GM21786 (cell line): Measurements from ENCODE around the gene STAT4.

Experiments used
- ATAC-seq: cut with Tn5 transposase; IDR thresholded peaks from one replicate; pipeline ENCODE4 v1.9.1; 2021; ENCODE audit not compliant: unreplicated experiment

Gene STAT4

GRCh38 chr2:191174442-191174841 is 23.6 kb upstream of the STAT4 start:
- no peak for ATAC-seq

DNA sequence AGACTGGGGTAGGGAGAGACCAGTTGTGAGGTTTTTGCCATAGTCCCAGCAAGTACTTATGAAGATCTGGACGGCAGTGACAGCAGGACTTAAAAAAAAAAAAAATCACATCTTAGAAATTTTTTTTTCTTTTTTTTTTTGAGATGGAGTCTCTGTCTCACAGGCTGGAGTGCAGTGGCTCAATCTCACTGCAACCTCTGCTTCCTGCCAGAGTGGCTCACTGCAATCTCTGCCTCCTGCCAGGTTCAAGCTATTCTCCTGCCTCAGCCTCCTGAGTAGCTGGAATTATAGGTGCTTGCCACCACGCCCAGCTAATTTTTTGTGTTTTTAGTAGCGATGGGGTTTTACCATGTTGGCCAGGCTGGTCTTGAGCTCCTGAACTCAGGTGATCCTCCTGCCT is 22.4 kb upstream of the STAT4 start:
- no peak for ATAC-seq

- no peak for ATAC-seq
Observed at GRCh38 chr2:191171708-191172355, 21.0 kb upstream of the STAT4 start.

GRCh38 chr2:191171286-191171685 is 20.5 kb upstream of the STAT4 start:
- no peak for ATAC-seq

DNA sequence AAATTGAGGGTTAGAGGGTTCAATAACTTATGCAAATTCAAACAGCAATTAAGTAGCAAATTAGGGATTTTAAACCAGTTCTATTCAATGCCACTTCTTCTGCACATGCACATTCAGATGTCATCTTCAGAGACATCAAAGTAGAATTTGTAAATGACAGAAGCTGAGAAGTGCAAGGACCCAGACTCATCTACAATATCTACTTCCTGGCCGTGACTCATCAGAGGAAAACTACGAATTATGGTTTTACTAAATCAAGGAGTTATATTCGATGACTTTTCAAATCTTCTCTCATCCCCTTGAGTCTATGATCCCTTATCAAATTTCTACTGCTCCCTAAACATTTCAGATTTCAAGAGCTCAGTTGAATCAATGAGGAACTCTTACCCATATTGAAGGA is 20.0 kb upstream of the STAT4 start:
- no peak for ATAC-seq

DNA sequence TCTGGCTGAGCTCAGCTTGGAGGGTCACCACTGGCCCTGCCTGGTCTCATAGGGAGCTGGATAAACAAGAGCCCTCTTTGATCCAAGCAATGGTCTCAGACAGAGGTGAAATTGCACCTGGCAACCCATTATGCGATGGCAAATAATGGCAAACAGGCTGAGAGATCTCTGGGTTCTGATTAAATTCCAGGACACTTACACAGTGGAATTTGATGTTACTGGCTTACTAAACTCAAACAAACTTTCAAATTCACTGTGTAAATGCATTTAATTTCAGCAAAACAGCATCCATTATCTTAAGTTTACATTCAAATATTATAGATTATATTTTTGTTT is 19.5 kb upstream of the STAT4 start:
- ATAC-seq = no peak

DNA sequence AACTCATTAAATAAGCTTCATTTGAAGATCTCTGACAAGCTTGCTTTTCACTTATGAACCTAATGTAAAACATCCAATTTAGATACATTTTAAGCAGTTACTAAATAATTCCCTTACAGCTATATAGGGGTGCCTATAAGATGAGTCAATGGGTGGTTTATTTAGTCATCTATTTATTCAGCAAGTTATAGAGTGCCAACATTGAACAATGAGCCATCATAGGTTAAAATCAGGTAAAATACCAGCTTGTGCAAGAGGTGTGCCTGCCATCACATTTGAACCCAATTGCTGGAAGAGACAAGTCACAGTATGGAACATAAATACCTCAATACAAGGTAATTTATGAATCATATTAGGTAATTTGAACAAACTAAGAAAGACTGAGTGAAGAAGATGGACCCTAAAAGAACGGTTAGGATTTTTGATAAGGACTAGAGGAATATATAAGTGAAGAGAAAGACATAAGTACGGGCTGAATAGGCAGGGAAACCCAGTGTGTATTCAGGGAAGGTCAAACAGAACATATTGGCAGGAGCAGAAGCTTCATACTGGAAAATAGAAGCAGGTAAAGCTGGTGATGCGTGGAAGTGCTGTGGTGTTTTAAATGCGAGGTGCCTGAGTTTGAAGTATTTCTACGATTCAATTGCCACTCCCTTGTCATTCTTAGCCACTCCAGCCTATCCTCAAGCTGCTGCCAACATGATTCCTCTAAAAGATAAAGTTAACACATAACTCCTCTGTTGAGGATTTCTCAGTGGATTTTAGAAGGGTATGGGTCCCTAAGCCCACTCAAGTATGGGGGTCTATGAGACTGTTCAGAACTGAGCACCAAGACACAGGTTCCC is 18.9 kb upstream of the STAT4 start:
- no peak for ATAC-seq

- no peak for ATAC-seq
Observed at GRCh38 chr2:191167766-191168165, 17.0 kb upstream of the STAT4 start.

DNA sequence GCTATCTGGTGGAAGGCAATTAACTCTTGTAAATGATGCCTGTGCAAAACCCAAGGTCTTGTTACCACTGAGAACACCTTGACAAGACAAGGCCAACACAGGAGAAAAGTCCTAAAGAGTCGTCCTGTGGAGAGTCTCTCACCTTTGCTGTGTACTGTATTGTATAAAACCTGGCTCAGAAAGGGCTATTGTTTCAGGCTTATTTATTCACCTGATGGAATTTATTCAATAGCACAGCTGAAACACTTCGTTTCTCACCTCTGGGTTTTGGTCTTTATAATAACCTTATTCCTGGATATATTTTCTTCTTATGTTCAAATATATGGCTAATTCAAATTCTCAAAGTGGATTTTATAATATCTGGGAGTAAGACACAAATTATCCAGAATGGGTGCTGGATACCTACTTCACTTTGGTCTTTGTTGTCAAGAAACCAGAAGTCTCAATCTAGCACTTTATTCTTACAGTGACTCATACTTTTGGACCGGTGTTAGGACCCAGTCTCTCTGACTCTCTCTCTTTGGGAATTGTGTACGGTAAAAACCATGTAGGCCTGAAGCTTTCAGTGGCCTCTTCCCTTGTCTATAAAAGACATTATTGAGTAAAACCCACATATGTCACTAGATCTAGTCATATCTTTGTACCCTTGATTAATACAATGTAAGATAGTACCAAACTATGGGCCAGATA is 16.1 kb upstream of the STAT4 start:
- ATAC-seq = no peak

GRCh38 chr2:191166111-191166755 is 15.4 kb upstream of the STAT4 start:
- no peak for ATAC-seq

GRCh38 chr2:191165176-191165643 is 14.4 kb upstream of the STAT4 start:
- ATAC-seq = peak; percentile 82

DNA sequence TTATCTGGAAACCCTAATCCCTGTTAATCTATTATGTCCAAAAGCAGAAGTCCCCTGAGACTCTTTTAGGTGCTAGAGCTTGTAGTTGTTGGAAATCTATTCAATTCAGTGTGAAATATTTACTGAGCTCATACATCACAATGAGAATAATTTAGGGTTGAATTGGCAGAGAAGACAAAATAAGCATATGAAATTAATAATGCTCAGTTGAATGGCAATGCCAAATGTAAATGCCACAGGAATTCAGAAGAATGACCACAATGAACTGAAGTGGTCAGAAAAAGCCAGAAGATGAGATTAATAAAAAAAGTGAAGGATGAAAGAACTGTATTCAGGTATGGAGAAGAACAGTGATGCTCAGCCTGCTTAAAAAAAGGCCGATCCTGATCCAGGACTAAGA is 8.0 kb upstream of the STAT4 start:
- no peak for ATAC-seq

- ATAC-seq = no peak
Observed at GRCh38 chr2:191158193-191158592, 7.4 kb upstream of the STAT4 start.

DNA sequence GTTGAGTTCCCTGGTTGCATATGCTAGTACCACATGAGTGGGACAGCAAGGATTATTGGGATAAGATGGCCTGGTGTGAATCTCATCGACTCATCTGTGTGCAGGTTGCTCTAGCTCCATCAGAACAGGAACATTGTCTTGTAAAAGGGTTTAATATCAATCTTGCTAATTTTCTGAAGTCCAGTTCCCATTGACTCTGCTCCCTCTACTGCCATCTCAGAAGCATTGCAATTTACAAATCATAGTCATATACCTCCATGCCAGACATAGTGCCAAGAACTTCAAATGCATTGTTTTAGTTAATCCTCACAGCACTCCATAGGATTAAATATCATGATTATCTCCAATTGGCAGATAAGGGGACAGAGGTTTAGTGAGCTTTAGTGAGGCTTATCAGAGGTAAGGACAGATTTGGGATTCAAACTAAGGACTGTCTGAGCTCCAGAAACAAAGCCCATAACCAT is 4.8 kb upstream of the STAT4 start:
- ATAC-seq = no peak

DNA sequence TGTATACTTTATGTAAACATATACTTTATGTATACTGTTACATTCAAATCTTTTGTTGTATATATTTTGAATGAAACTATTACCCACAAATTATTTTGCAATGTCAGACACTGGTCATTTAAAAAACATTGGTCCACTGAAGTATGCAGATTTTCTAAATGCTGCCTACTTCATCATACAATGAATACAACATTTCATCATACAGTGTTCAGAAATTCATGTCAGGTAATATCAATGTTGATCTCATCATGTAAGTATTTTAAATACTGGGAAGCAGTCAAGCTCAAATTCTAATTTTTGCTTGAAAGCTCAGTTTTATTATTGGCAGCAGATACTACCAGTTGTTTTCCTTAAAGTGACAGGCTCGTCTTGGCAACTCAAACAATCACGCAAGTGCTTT is 2.9 kb upstream of the STAT4 start:
- no peak for ATAC-seq

- peak; percentile 31 for ATAC-seq
Observed at GRCh38 chr2:191152482-191153240, 1.9 kb upstream of the STAT4 start.

DNA sequence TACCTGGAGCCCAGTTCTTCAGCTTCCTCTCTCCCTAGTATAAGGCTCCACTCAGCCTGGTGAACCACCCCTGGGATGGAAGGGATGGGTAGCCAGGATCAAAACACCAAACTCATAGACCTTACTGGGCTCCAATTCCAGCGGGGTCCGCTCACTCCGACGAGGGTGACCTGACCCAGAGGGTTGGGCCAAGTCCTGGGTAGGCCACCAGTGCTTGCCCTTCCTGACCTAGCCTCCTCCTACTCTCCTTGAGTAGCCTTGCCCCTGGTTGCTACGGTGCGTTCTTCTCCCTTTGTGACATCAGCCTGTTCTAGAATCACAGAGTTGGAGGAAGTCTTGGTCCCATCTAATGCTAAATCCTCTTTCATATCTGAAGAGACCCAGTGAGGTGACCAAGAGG is 537 bp upstream of the STAT4 start:
- no peak for ATAC-seq

- peak; percentile 29 for ATAC-seq
Observed at GRCh38 chr2:191150230-191150599, 579 bp downstream of the STAT4 start.

- no peak for ATAC-seq
Observed at GRCh38 chr2:191149391-191149790, 1.4 kb downstream of the STAT4 start.

GRCh38 chr2:191148791-191149190 is 2.0 kb downstream of the STAT4 start:
- no peak for ATAC-seq

- no peak for ATAC-seq
Observed at GRCh38 chr2:191148281-191148680, 2.5 kb downstream of the STAT4 start.
